Left hindlimb (tissue), 1 donor: Measurements from ENCODE around the gene GABRR2.

Source experiments
- DNase-seq: peaks from one replicate; pipeline ENCODE4 v3.0.0-alpha.2; 2018

The GABRR2 gene

DNA sequence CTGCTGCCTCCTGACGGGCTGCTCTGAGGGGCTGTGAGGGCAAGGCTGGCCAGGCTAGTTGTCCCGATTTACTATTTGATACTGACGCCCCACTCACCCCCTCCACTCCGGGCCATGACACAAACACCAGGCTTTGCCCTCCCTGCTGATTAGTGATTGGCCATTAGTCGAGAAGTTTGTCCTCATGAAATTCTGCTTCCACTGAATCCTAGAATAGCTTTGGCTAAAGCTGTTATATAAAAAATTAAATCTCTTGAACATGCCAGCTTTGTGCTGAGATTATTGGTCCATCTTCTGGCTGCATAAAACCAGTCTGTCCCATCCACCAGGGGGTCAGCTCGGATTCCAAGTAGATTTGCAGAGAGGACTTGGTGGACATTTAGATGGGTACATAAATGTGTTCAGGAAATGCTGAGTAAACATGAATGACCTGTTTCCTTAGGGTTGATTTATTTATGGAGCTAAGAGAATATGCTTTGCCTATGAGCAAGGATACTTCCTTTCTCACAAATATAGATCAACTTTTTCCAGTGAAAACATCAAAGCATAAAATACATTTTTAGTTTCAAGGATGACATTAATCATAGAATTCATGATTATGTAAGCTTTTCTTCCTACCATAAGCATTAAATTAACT, at the start of gene GABRR2:
GABRR2 (minus strand) TSS at position 51 of the 637 bp plus-strand sequence. CDS start 134 bp downstream, outside the sequence.
- DNase-seq, result no peak

GRCh38 chr6:89364586-89364985, 49.5 kb upstream of the GABRR2 start:
- DNase-seq, result no peak

- DNase-seq, result no peak
These were observed 46.1 kb upstream of the GABRR2 start for GRCh38 chr6:89361171-89361570.

- no peak for DNase-seq
These were observed 45.4 kb upstream of the GABRR2 start for GRCh38 chr6:89360415-89360999.

GRCh38 chr6:89359561-89359960, 44.5 kb upstream of the GABRR2 start:
- DNase-seq, result no peak

- no peak for DNase-seq
These were observed 42.3 kb upstream of the GABRR2 start for GRCh38 chr6:89357390-89357789.

DNA sequence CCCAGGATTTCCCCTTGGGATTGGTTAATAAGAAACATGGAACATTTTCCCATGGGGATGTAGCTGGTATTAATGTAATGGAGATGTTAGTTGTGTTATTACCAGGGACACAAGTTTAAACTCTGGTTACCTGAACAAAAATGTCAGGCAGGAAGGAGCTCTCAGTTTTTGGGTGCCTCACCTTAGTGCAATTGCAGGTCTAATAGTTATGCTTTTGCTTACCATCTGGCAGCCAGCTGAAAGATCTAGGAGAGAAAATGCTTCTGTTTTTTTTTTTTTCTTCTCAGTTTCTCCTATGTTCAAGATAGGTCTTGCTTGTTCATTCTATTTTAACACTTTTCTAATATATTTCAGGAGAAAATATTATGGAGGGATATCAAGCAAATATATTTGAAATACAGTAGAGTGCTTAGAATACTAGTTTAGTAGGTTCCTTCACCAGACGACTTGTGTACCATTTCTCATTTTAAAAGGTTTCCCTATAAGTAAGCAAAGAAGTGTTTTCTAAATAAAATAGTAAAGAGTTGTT, 41.6 kb upstream of the GABRR2 start:
- no peak for DNase-seq

DNA sequence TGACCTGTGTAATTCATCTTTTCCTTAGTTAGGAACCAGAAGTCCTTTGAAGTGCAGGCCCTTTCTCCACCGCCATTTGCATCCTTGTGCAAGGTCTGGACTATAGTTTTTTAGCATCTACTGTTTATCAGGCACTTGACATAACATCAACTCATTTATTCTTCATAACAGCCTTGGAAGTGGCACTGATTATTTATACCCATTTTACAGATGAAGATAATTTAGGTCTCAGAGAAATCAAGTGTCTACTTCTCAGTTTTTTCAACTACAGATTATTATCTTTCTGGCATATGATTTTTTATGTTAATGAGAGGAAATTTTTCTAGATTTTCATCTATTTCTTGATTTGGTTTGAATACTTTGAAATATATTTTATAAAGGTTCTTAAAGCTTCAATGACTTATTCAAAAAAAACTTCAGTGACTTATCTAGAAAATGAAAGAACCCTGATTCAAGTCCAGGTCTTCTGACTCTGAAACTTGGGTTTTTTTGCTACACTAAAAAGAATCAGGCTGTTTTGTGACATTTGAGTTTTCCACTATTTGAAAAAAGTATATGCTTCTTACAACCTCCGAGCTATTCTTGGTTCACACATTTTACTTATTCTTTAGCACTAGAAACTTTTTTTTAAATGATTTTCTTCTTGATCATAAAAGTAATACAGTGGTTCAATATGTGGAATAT, 40.6 kb upstream of the GABRR2 start:
- no peak for DNase-seq

GRCh38 chr6:89353702-89354392, 38.7 kb upstream of the GABRR2 start:
- DNase-seq, result no peak

- DNase-seq, result no peak
These were observed 38.0 kb upstream of the GABRR2 start for GRCh38 chr6:89353118-89353556.

DNA sequence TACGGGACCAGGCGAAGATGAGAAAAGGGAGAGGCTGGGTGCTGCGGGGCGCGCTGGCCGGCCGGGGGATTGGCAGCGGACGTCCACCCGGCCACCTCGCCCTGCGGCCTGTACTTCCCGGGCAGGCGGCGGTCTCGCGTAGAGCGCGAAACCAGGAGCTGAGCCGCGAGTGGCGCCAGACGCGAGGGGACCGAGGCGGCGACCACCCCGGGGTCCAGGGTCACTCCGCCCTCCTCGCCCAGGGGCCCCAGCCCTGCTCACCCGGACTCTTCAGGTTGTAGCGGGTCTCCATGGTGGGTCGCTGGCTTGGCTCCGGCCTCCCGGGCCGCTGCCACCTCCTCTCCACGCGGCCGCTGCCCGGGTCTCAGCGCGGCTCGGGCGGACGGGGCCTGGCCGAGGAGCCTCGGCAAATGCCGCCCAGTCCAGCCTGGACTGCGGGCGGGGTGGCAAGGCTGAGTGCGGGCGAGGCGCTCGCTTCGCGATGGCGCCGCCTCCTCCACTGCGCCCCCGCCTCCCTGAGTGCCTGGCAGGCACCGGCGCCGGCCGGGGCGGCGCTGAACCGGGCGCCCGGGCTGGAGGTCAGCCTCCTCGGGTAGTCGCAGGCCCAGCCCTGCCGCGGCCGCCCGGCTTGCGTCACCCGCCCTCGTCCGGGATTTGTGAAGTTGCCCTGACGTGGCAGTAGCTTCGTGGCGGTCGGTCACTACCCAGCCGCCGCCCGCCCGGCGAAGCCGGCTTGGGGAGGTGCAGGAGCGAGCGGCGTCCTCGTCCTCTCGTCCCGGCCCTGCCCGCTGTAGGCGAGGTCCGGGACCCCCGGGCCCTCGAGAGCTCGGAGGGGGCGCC, 37.4 kb upstream of the GABRR2 start, which contains the start of gene UBE2J1:
UBE2J1 (minus strand) TSS at position 445 of the 840 bp plus-strand sequence; CDS start at position 292, 153 bp downstream.
- DNase-seq, result peak; percentile 93

DNA sequence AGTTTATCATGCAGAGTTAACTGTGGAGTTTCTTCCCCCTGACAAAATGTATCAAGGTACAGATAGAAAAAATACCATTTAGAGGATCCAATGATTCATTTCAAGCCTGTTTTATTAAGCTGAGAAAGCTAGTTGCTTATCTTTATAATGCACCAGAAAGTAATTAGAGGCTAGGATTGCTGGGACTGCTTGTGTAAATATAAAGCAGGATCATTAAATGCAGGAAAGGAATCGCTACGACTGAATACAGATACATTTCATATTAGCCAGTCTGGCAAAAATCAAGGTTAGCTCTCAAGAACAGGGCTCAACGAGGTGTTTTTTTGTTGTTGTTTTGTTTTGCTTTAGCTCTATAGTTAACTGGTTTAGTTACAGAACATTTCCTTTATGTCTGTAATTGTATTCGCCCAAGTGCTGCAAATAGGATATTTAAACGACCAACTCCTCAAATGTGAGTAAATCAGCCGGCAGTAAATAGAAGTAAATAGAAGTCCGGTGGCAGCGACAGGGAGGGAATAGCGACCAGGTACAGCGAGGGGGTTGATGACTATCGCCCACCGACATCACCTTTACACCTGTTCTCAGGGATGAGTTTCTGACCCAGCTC, 36.7 kb upstream of the GABRR2 start:
- no peak for DNase-seq

GRCh38 chr6:89350281-89350966, 35.3 kb upstream of the GABRR2 start:
- no peak for DNase-seq

DNA sequence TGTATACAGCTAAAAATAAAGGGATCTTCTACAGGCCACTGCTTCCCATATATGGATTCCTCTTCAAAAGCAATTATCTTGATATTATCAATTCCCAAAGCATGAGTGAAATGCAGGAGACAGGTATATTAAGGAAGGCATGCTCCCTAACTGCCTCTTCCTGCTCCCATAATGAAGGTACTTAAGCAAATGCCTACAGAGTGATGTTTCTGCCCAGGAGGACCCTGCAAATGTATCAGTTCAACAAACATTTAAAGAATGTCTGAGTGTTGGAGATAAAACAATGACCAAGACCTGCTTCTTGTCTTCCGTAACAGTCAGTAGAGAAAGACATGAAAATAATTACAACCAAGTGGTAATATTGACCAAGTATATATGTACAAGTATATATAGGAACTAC, 33.3 kb upstream of the GABRR2 start:
- no peak for DNase-seq

- DNase-seq, result no peak
These were observed 32.7 kb upstream of the GABRR2 start for GRCh38 chr6:89347825-89348224.

GRCh38 chr6:89346433-89346832, 31.3 kb upstream of the GABRR2 start:
- DNase-seq, result no peak

DNA sequence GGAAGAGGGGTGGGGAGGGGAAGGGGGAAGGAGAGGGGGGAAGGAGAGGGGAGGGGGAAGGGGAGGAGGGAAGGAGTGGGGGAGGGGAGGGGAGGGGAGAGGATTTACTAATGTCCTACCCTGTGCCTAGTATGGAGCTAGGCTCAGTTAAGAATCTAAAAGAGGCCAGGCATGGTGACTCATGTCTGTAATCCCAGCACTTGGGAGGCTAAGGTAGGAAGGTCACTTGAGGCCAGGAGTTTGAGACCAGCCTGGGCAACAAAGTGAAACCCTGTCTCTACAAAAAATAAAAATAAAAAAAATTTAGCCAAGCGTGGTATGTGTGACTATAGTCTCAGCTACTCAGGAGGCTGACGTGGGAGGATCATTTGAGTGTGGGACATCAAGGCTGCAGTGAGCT, 24.5 kb upstream of the GABRR2 start:
- no peak for DNase-seq

GRCh38 chr6:89335164-89335563, 20.1 kb upstream of the GABRR2 start:
- DNase-seq, result no peak

DNA sequence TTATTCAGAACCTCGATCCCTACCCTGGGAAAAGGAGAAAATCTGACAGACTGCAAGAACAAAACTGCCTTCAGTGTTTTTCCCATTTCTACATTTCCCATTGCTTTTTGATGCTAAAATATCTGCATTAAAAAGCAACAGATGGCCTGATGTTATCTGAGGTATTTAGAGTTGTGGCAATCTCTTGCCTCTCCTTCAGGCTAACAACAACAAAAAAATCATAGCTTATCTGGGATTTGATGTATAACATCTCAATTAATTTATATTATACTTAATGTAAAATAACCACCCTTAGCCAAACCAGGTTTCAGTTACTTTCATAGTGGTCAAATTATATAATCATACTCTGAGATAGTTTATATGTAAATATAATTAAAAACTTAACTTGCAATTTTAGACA, 15.8 kb upstream of the GABRR2 start:
- DNase-seq, result no peak

GRCh38 chr6:89328976-89329375, 13.9 kb upstream of the GABRR2 start:
- DNase-seq, result no peak

GRCh38 chr6:89324304-89324703, 9.2 kb upstream of the GABRR2 start:
- DNase-seq, result no peak
